Activated CD4-positive, alpha-beta T cell treated with anti-CD3 and anti-CD28 coated beads for 48 hours (primary cell): ENCODE measurements around the gene PCSK9.
"Not testable (repeated sequence)": the region's sequence is repeated elsewhere in the genome, so short reads cannot be mapped to it uniquely, and the experiment has no call there.

Experiments
- DNase-seq: peaks from one replicate; pipeline ENCODE4 v3.0.0-alpha.2; 2020

Gene PCSK9

GRCh38 chr1:55081905-55082296, 42.6 kb downstream of the PCSK9 start:
- no peak for DNase-seq

- DNase-seq, result no peak
Observed at GRCh38 chr1:55084257-55084656, 44.9 kb downstream of the PCSK9 start.

GRCh38 chr1:55087439-55087838, 48.1 kb downstream of the PCSK9 start:
- no peak for DNase-seq

GRCh38 chr1:55088413-55088812, 49.1 kb downstream of the PCSK9 start:
- DNase-seq, result no peak

- DNase-seq, result no peak
Observed at GRCh38 chr1:55089683-55090082, 50.3 kb downstream of the PCSK9 start.

GRCh38 chr1:55092475-55092874, 53.1 kb downstream of the PCSK9 start:
- DNase-seq, result no peak

GRCh38 chr1:55095095-55095494, 55.7 kb downstream of the PCSK9 start:
- no peak for DNase-seq

- no peak for DNase-seq
Observed at GRCh38 chr1:55103891-55104290, 64.5 kb downstream of the PCSK9 start.

GRCh38 chr1:55107101-55107500, 67.8 kb downstream of the PCSK9 start:
- no peak for DNase-seq

- not testable (repeated sequence) for DNase-seq
Observed at GRCh38 chr1:55109005-55109404, 69.7 kb downstream of the PCSK9 start.
